ENCODE results near the gene PPFIA4. TPM values are rescaled to one million over a fixed set of nuclear protein-coding genes. Genes with fewer than 3 reads are reported as not detected.

PPFIA4 gene
- total and polyA plus RNA-seq, 2 donors = 0.82 to 2.1 TPM

- Histone ChIP-seq H3K27me3 (ENCODE audit: control insufficient read depth in 2 of 2, insufficient read depth in 1 of 2, low read length in 1 of 2) (peaks cover 0 to 16% of the 10 kb centered on the region in 2 donors), H3K9me3 (ENCODE audit: control insufficient read depth in 2 of 2, insufficient read depth in 1 of 2, low read length in 1 of 2) (no peaks in the 10 kb centered on the region), H3K36me3 (ENCODE audit: control insufficient read depth in 2 of 2, insufficient read depth in 2 of 2, low read length in 1 of 2) (no peaks in the 10 kb centered on the region), H3K4me1 (ENCODE audit: control insufficient read depth in 2 of 2, insufficient read depth in 2 of 2, low read length in 2 of 2) (no peaks in the 10 kb centered on the region), H3K4me3 (ENCODE audit: low read length in 2 of 2) (no peak overlapping the region), H3K27ac (ENCODE audit: low read depth in 1 of 2, low read length in 1 of 2) (no peak overlapping the region)
- DNase-seq (ENCODE audit: low read depth in 6 of 9, low spot score in 9 of 9) = no peak
- WGBS = 91% methylated on average over 1 of the region's 1 CpG
These were observed 32.3 kb downstream of the PPFIA4 start for GRCh38 chr1:203058676-203058935.

- Histone ChIP-seq H3K27ac (ENCODE audit: low read depth in 1 of 2, low read length in 1 of 2) (no peak overlapping the region), H3K36me3 (ENCODE audit: control insufficient read depth in 2 of 2, insufficient read depth in 2 of 2, low read length in 1 of 2) (no peaks in the 10 kb centered on the region), H3K27me3 (ENCODE audit: control insufficient read depth in 2 of 2, insufficient read depth in 1 of 2, low read length in 1 of 2) (peaks cover 0 to 16% of the 10 kb centered on the region in 2 donors), H3K4me3 (ENCODE audit: low read length in 2 of 2) (no peak overlapping the region), H3K4me1 (ENCODE audit: control insufficient read depth in 2 of 2, insufficient read depth in 2 of 2, low read length in 2 of 2) (no peaks in the 10 kb centered on the region), H3K9me3 (ENCODE audit: control insufficient read depth in 2 of 2, insufficient read depth in 1 of 2, low read length in 1 of 2) (no peaks in the 10 kb centered on the region)
- 85% methylated on average over 2 of the region's 2 CpGs for WGBS
- no peak for DNase-seq (ENCODE audit: low read depth in 6 of 9, low spot score in 9 of 9)
These were observed 33.2 kb downstream of the PPFIA4 start for GRCh38 chr1:203059485-203059884.

GRCh38 chr1:203060115-203060514, 33.8 kb downstream of the PPFIA4 start:
- DNase-seq (ENCODE audit: low read depth in 6 of 9, low spot score in 9 of 9) = no peak
- 98% methylated on average over 11 of the region's 11 CpGs for WGBS

GRCh38 chr1:203063287-203063686, 37.0 kb downstream of the PPFIA4 start:
- DNase-seq (ENCODE audit: low read depth in 6 of 9, low spot score in 9 of 9) = no peak
- WGBS = 37% methylated on average over 8 of the region's 8 CpGs

More at GRCh38 chr1:203060115-203060514, 33.8 kb downstream of the PPFIA4 start:
- Histone ChIP-seq H3K27ac (ENCODE audit: low read depth in 1 of 2, low read length in 1 of 2) (no peak overlapping the region), H3K9me3 (ENCODE audit: control insufficient read depth in 2 of 2, insufficient read depth in 1 of 2, low read length in 1 of 2) (peaks cover 0 to 3% of the 10 kb centered on the region in 2 donors), H3K27me3 (ENCODE audit: control insufficient read depth in 2 of 2, insufficient read depth in 1 of 2, low read length in 1 of 2) (peaks cover 0 to 16% of the 10 kb centered on the region in 2 donors), H3K4me3 (ENCODE audit: low read length in 2 of 2) (no peak overlapping the region), H3K36me3 (ENCODE audit: control insufficient read depth in 2 of 2, insufficient read depth in 2 of 2, low read length in 1 of 2) (no peaks in the 10 kb centered on the region), H3K4me1 (ENCODE audit: control insufficient read depth in 2 of 2, insufficient read depth in 2 of 2, low read length in 2 of 2) (no peaks in the 10 kb centered on the region)

GRCh38 chr1:203065191-203065590, 38.9 kb downstream of the PPFIA4 start:
- H3K9me3 ChIP-seq (ENCODE audit: control insufficient read depth in 2 of 2, insufficient read depth in 1 of 2, low read length in 1 of 2) = peaks cover 0 to 3% of the 10 kb centered on the region in 2 donors
- 92% methylated on average over 7 of the region's 7 CpGs for WGBS
- H3K27me3 ChIP-seq (ENCODE audit: control insufficient read depth in 2 of 2, insufficient read depth in 1 of 2, low read length in 1 of 2) = peaks cover 0 to 4% of the 10 kb centered on the region in 2 donors
- peaks cover 0 to 7% of the 10 kb centered on the region in 2 donors for H3K4me1 ChIP-seq (ENCODE audit: control insufficient read depth in 2 of 2, insufficient read depth in 2 of 2, low read length in 2 of 2)
- H3K4me3 ChIP-seq (ENCODE audit: low read length in 2 of 2) = no peak overlapping the region
- no peak for DNase-seq (ENCODE audit: low read depth in 6 of 9, low spot score in 9 of 9)
- no peaks in the 10 kb centered on the region for H3K36me3 ChIP-seq (ENCODE audit: control insufficient read depth in 2 of 2, insufficient read depth in 2 of 2, low read length in 1 of 2)
- no peak overlapping the region for H3K27ac ChIP-seq (ENCODE audit: low read depth in 1 of 2, low read length in 1 of 2)

More at GRCh38 chr1:203063287-203063686, 37.0 kb downstream of the PPFIA4 start:
- Histone ChIP-seq H3K9me3 (ENCODE audit: control insufficient read depth in 2 of 2, insufficient read depth in 1 of 2, low read length in 1 of 2) (peaks cover 0 to 3% of the 10 kb centered on the region in 2 donors), H3K27ac (ENCODE audit: low read depth in 1 of 2, low read length in 1 of 2) (no peak overlapping the region), H3K36me3 (ENCODE audit: control insufficient read depth in 2 of 2, insufficient read depth in 2 of 2, low read length in 1 of 2) (no peaks in the 10 kb centered on the region), H3K4me3 (ENCODE audit: low read length in 2 of 2) (no peak overlapping the region), H3K27me3 (ENCODE audit: control insufficient read depth in 2 of 2, insufficient read depth in 1 of 2, low read length in 1 of 2) (peaks cover 0 to 8% of the 10 kb centered on the region in 2 donors), H3K4me1 (ENCODE audit: control insufficient read depth in 2 of 2, insufficient read depth in 2 of 2, low read length in 2 of 2) (no peaks in the 10 kb centered on the region)

GRCh38 chr1:203065986-203066385, 39.7 kb downstream of the PPFIA4 start:
- no peak overlapping the region for H3K27ac ChIP-seq (ENCODE audit: low read depth in 1 of 2, low read length in 1 of 2)
- WGBS = 77% methylated on average over 2 of the region's 2 CpGs
- no peak for DNase-seq (ENCODE audit: low read depth in 6 of 9, low spot score in 9 of 9)
- no peak overlapping the region for H3K4me3 ChIP-seq (ENCODE audit: low read length in 2 of 2)
- peaks cover 0 to 7% of the 10 kb centered on the region in 2 donors for H3K4me1 ChIP-seq (ENCODE audit: control insufficient read depth in 2 of 2, insufficient read depth in 2 of 2, low read length in 2 of 2)
- H3K9me3 ChIP-seq (ENCODE audit: control insufficient read depth in 2 of 2, insufficient read depth in 1 of 2, low read length in 1 of 2) = peaks cover 0 to 3% of the 10 kb centered on the region in 2 donors
- H3K36me3 ChIP-seq (ENCODE audit: control insufficient read depth in 2 of 2, insufficient read depth in 2 of 2, low read length in 1 of 2) = no peaks in the 10 kb centered on the region
- peaks cover 0 to 4% of the 10 kb centered on the region in 2 donors for H3K27me3 ChIP-seq (ENCODE audit: control insufficient read depth in 2 of 2, insufficient read depth in 1 of 2, low read length in 1 of 2)

- peaks cover 0 to 3% of the 10 kb centered on the region in 2 donors for H3K9me3 ChIP-seq (ENCODE audit: control insufficient read depth in 2 of 2, insufficient read depth in 1 of 2, low read length in 1 of 2)
- H3K36me3 ChIP-seq (ENCODE audit: control insufficient read depth in 2 of 2, insufficient read depth in 2 of 2, low read length in 1 of 2) = no peaks in the 10 kb centered on the region
- 98% methylated on average over 3 of the region's 3 CpGs for WGBS
- peaks cover 0 to 7% of the 10 kb centered on the region in 2 donors for H3K4me1 ChIP-seq (ENCODE audit: control insufficient read depth in 2 of 2, insufficient read depth in 2 of 2, low read length in 2 of 2)
- H3K4me3 ChIP-seq (ENCODE audit: low read length in 2 of 2) = no peak overlapping the region
- H3K27ac ChIP-seq (ENCODE audit: low read depth in 1 of 2, low read length in 1 of 2) = no peak overlapping the region
- peaks cover 0 to 4% of the 10 kb centered on the region in 2 donors for H3K27me3 ChIP-seq (ENCODE audit: control insufficient read depth in 2 of 2, insufficient read depth in 1 of 2, low read length in 1 of 2)
- DNase-seq (ENCODE audit: low read depth in 6 of 9, low spot score in 9 of 9) = no peak
These were observed 40.7 kb downstream of the PPFIA4 start for GRCh38 chr1:203066965-203067364.

GRCh38 chr1:203069030-203069747, 42.9 kb downstream of the PPFIA4 start:
- Histone ChIP-seq H3K4me3 (ENCODE audit: low read length in 2 of 2) (no peak overlapping the region), H3K9me3 (ENCODE audit: control insufficient read depth in 2 of 2, insufficient read depth in 1 of 2, low read length in 1 of 2) (peaks cover 0 to 3% of the 10 kb centered on the region in 2 donors), H3K27me3 (ENCODE audit: control insufficient read depth in 2 of 2, insufficient read depth in 1 of 2, low read length in 1 of 2) (peaks cover 0 to 16% of the 10 kb centered on the region in 2 donors), H3K36me3 (ENCODE audit: control insufficient read depth in 2 of 2, insufficient read depth in 2 of 2, low read length in 1 of 2) (no peaks in the 10 kb centered on the region), H3K4me1 (ENCODE audit: control insufficient read depth in 2 of 2, insufficient read depth in 2 of 2, low read length in 2 of 2) (peaks cover 0 to 7% of the 10 kb centered on the region in 2 donors), H3K27ac (ENCODE audit: low read depth in 1 of 2, low read length in 1 of 2) (no peak overlapping the region)
- WGBS = 57% methylated on average over 4 of the region's 4 CpGs
- DNase-seq (ENCODE audit: low read depth in 6 of 9, low spot score in 9 of 9) = no peak

- Histone ChIP-seq H3K9me3 (ENCODE audit: control insufficient read depth in 2 of 2, insufficient read depth in 1 of 2, low read length in 1 of 2) (no peaks in the 10 kb centered on the region), H3K4me1 (ENCODE audit: control insufficient read depth in 2 of 2, insufficient read depth in 2 of 2, low read length in 2 of 2) (peaks cover 6 to 19% of the 10 kb centered on the region in 2 donors), H3K27me3 (ENCODE audit: control insufficient read depth in 2 of 2, insufficient read depth in 1 of 2, low read length in 1 of 2) (peaks cover 4 to 45% of the 10 kb centered on the region in 2 donors), H3K4me3 (ENCODE audit: low read length in 2 of 2) (no peak overlapping the region), H3K27ac (ENCODE audit: low read depth in 1 of 2, low read length in 1 of 2) (no peak overlapping the region), H3K36me3 (ENCODE audit: control insufficient read depth in 2 of 2, insufficient read depth in 2 of 2, low read length in 1 of 2) (no peaks in the 10 kb centered on the region)
- no peak for DNase-seq (ENCODE audit: low read depth in 6 of 9, low spot score in 9 of 9)
- WGBS = 96% methylated on average over 7 of the region's 7 CpGs
These were observed 45.8 kb downstream of the PPFIA4 start for GRCh38 chr1:203072002-203072602.
